H9 (cell line): ENCODE measurements around the gene CAVIN2. TPM values are rescaled to one million over a fixed set of nuclear protein-coding genes. Genes with fewer than 3 reads are reported as not detected.

Source experiments
- DNase-seq: peaks from one replicate; pipeline ENCODE4 v3.0.0-alpha.2; 2017
- H2AFZ ChIP-seq: one replicate; pipeline ENCODE4 v1.6.1; 2013; ENCODE audit warnings: mild to moderate bottlenecking, low read length, control low read depth, moderate library complexity
- H2AK5ac ChIP-seq: 2 replicates; pipeline ENCODE4 v1.6.1; 2013; ENCODE audit warnings: low read length, control low read depth, mixed read lengths; ENCODE audit not compliant: insufficient read length
- H2BK120ac ChIP-seq: one replicate; pipeline ENCODE4 v1.6.1; 2013; ENCODE audit warnings: low read depth, mild to moderate bottlenecking, low read length, control low read depth, inconsistent platforms; ENCODE audit not compliant: poor library complexity, severe bottlenecking
- H2BK12ac ChIP-seq: 2 replicates; pipeline ENCODE4 v1.6.1; 2013; ENCODE audit warnings: low read length, control low read depth, mixed read lengths, low read depth; ENCODE audit not compliant: insufficient read length
- H2BK15ac ChIP-seq: 2 replicates; pipeline ENCODE4 v1.6.1; 2013; ENCODE audit warnings: low read depth, low read length, control low read depth
- H2BK20ac ChIP-seq: one replicate; pipeline ENCODE4 v1.6.1; 2013; ENCODE audit warnings: low read depth, mild to moderate bottlenecking, low read length, control low read depth, inconsistent platforms; ENCODE audit not compliant: poor library complexity, severe bottlenecking
- H2BK5ac ChIP-seq: 2 replicates; pipeline ENCODE4 v1.6.1; 2013; ENCODE audit warnings: low read length, control low read depth, mixed read lengths; ENCODE audit not compliant: insufficient read length
- H3K14ac ChIP-seq: 2 replicates; pipeline ENCODE4 v1.6.1; 2013; ENCODE audit warnings: low read length, control low read depth; ENCODE audit not compliant: insufficient read depth
- H3K18ac ChIP-seq: 2 replicates; pipeline ENCODE4 v1.6.1; 2013; ENCODE audit warnings: low read depth, mild to moderate bottlenecking, mixed read lengths, low read length, control low read depth; ENCODE audit not compliant: insufficient read length
- H3K23ac ChIP-seq: 2 replicates; pipeline ENCODE4 v1.6.1; 2013; ENCODE audit warnings: low read length, control low read depth, mixed read lengths, low read depth; ENCODE audit not compliant: insufficient read length
- H3K23me2 ChIP-seq: 2 replicates; pipeline ENCODE4 v1.6.1; 2013; ENCODE audit warnings: low read depth, mild to moderate bottlenecking, mixed read lengths, low read length, control low read depth; ENCODE audit not compliant: insufficient read length, poor library complexity, severe bottlenecking
- H3K27ac ChIP-seq: 2 replicates; pipeline ENCODE4 v1.5.1; 2013; ENCODE audit warnings: low read length, control low read depth, mixed read lengths, low read depth; ENCODE audit not compliant: insufficient read length
- H3K27me3 ChIP-seq: 2 replicates; pipeline ENCODE4 v1.6.1; 2013; ENCODE audit warnings: low read length, control low read depth, inconsistent platforms; ENCODE audit not compliant: insufficient read depth
- H3K4ac ChIP-seq: 2 replicates; pipeline ENCODE4 v1.6.1; 2013; ENCODE audit warnings: low read depth, mild to moderate bottlenecking, control low read depth, inconsistent platforms, low read length, moderate library complexity
- H3K4me1 ChIP-seq: 2 replicates; pipeline ENCODE4 v1.6.1; 2013; ENCODE audit warnings: low read length, control low read depth, inconsistent platforms; ENCODE audit not compliant: insufficient read depth
- H3K4me2 ChIP-seq: 2 replicates; pipeline ENCODE4 v1.6.1; 2013; ENCODE audit warnings: low read length, control low read depth, mixed read lengths; ENCODE audit not compliant: insufficient read length, insufficient read depth
- H3K56ac ChIP-seq: 2 replicates; pipeline ENCODE4 v1.6.1; 2013; ENCODE audit warnings: low read depth, mild to moderate bottlenecking, mixed read lengths, low read length, control low read depth; ENCODE audit not compliant: insufficient read length
- H3K79me1 ChIP-seq: 2 replicates; pipeline ENCODE4 v1.6.1; 2013; ENCODE audit warnings: low read depth, mild to moderate bottlenecking, moderate library complexity, low read length, control low read depth, inconsistent platforms; ENCODE audit not compliant: insufficient read depth, poor library complexity, severe bottlenecking
- H3K79me2 ChIP-seq: 2 replicates; pipeline ENCODE4 v1.6.1; 2013; ENCODE audit warnings: low read length, control low read depth, inconsistent platforms; ENCODE audit not compliant: insufficient read depth
- H3K9ac ChIP-seq: 2 replicates; pipeline ENCODE4 v1.6.1; 2013; ENCODE audit warnings: low read length, control low read depth, mixed read lengths; ENCODE audit not compliant: insufficient read length; ENCODE audit errors: extremely low read depth
- H3K9me3 ChIP-seq: one replicate; pipeline ENCODE4 v1.6.1; 2013; ENCODE audit warnings: low read depth, low read length, inconsistent platforms; ENCODE audit not compliant: control insufficient read depth
- H3T11ph ChIP-seq: one replicate; pipeline ENCODE4 v1.6.1; 2013; ENCODE audit warnings: mild to moderate bottlenecking, low read length, control low read depth, inconsistent platforms
- H4K20me1 ChIP-seq: one replicate; pipeline ENCODE4 v1.6.1; 2013; ENCODE audit not compliant: control insufficient read depth, insufficient read length, insufficient read depth
- H4K5ac ChIP-seq: 2 replicates; pipeline ENCODE4 v1.6.1; 2013; ENCODE audit warnings: low read depth, mild to moderate bottlenecking, mixed read lengths, low read length, control low read depth; ENCODE audit not compliant: insufficient read length
- H4K8ac ChIP-seq: replicated peaks from 2 replicates; pipeline ENCODE4 v1.6.1; 2013; ENCODE audit warnings: low read length, control low read depth, mixed read lengths, low read depth; ENCODE audit not compliant: insufficient read length
- H4K91ac ChIP-seq: 2 replicates; pipeline ENCODE4 v1.6.1; 2013; ENCODE audit warnings: low read depth, mild to moderate bottlenecking, moderate library complexity, mixed read lengths, low read length, control low read depth; ENCODE audit not compliant: insufficient read length
- H3K27ac Mint-ChIP-seq, 3 experiments: 2 replicates in 2 of 3; 3 replicates in 1 of 3; pipeline ENCODE4 v1.8.0; 2020 to 2021; ENCODE audit warnings: mixed read lengths in 3 of 3, mild to moderate bottlenecking in 1 of 3, moderate library complexity in 1 of 3
- H3K27me3 Mint-ChIP-seq: 2 replicates; pipeline ENCODE4 v1.8.0; 2021; ENCODE audit warnings: low read depth, mild to moderate bottlenecking, moderate library complexity, mixed read lengths
- H3K36me3 Mint-ChIP-seq, 3 experiments: 2 replicates in 2 of 3; 3 replicates in 1 of 3; pipeline ENCODE4 v1.8.0; 2020 to 2021; ENCODE audit warnings: low read depth in 3 of 3, mixed read lengths in 3 of 3; ENCODE audit not compliant: insufficient read depth in 1 of 3
- H3K4me1 Mint-ChIP-seq, 2 experiments: 2 replicates each; pipeline ENCODE4 v1.8.0; 2020; ENCODE audit warnings: mixed read lengths in 2 of 2
- H3K4me3 Mint-ChIP-seq, 2 experiments: 2 replicates in 1 of 2; 3 replicates in 1 of 2; pipeline ENCODE4 v1.8.0; 2020 to 2021; ENCODE audit warnings: mild to moderate bottlenecking in 2 of 2, mixed read lengths in 2 of 2, moderate library complexity in 1 of 2
- H3K9me3 Mint-ChIP-seq, 2 experiments: 2 replicates in 1 of 2; 3 replicates in 1 of 2; pipeline ENCODE4 v1.8.0; 2020; ENCODE audit warnings: mild to moderate bottlenecking in 2 of 2, mixed read lengths in 2 of 2, moderate library complexity in 1 of 2
- WGBS: extraction: QIAGEN DNeasy Blood & Tissue Kit; methylation state at CpG from one replicate; pipeline ENCODE4 v1.1.7; 2013; ENCODE audit warnings: missing lambda C conversion rate, low lambda C conversion rate, mixed read lengths; ENCODE audit not compliant: insufficient read length; ENCODE audit errors: extremely low coverage; 5-methylcytosine and 5-hydroxymethylcytosine counted together
- total RNA-seq: library from RNA; stranded (reverse); gene quantifications from 2 replicates; pipeline ENCODE4 v1.2.1, GENCODE V29; 2021
- TF ChIP-seq, protein P1 (sequence below): fragments of 200-600 bp; sonication (generic); conservative IDR thresholded peaks from 3 replicates; pipeline ENCODE4 v1.8.0; 2021; ENCODE audit warnings: antibody characterized with exemption, mild to moderate bottlenecking

CAVIN2 gene
- total RNA-seq, 1 experiment from 2014 or later, result not detected

DNA sequence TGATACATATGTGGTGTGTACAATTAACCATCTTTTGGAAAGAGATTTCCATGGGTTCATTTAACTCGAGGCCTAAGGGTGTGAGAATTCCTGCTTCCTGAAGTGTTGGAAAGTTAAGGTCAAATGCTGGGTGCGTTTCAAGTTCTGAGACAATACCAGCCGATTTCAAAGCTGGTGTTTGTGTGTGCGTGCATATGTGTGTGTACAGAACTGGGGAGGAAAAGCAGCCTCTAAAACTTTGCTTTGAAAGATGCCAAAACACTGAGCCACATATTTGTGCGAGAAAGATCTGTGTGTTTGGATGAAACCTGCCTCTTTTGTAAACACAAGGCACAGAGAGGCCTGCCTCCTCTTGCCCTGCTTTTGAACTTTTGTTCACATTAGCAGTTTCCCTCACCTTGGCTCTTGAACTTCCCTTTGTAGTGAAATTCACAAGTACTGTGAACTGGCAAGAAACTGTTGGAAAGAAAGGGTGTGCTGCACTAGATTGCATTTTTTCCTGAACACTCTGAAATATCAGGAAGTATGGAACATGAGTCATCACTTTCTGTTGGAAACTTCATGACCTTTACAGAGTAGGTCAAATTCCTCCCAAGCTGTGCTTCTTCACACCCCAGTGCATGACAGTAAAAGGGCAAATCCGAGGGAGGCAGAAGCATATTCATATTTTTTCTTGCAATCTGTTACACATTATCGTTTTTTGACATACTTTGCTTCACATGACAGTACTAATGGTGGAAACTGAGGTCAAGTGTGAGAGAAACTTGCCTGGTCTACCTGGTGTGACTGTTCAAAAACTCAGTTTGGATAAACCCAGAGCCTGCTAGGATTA, 20.0 kb upstream of the CAVIN2 start:
- Histone ChIP-seq H2BK12ac (no peak overlapping the region), H3K23ac (no peak overlapping the region), H3T11ph (no peak overlapping the region), H4K91ac (no peak overlapping the region), H2BK20ac (no peak overlapping the region), H3K27ac (no peak overlapping the region), H2AFZ (no peak overlapping the region), H2AK5ac (no peak overlapping the region), H3K9ac (no peak overlapping the region), H3K4ac (no peak overlapping the region), H3K14ac (no peak overlapping the region), H3K56ac (no peak overlapping the region), H4K8ac (no peak overlapping the region), H3K27me3 (no peaks in the 10 kb centered on the region), H4K5ac (no peak overlapping the region), H2BK120ac (no peak overlapping the region), H3K9me3 (no peaks in the 10 kb centered on the region), H2BK15ac (no peak overlapping the region), H3K79me1 (no peaks in the 10 kb centered on the region), H3K18ac (no peak overlapping the region), H3K4me1 (no peaks in the 10 kb centered on the region), H3K23me2 (no peaks in the 10 kb centered on the region), H3K79me2 (no peaks in the 10 kb centered on the region), H4K20me1 (no peaks in the 10 kb centered on the region), H2BK5ac (no peak overlapping the region), H3K4me2 (no peak overlapping the region)
- H3K27me3 Mint-ChIP-seq, result no peaks in the 10 kb centered on the region
- no CpG with 5 or more reads among the region's 7 CpGs for WGBS
- H3K27ac Mint-ChIP-seq, result peak overlapping the region in 2 of 3 experiments; percentile 13 to 45; a peak in 3 of 7 replicates
- DNase-seq, result no peak
- TF ChIP-seq, protein P1, sequence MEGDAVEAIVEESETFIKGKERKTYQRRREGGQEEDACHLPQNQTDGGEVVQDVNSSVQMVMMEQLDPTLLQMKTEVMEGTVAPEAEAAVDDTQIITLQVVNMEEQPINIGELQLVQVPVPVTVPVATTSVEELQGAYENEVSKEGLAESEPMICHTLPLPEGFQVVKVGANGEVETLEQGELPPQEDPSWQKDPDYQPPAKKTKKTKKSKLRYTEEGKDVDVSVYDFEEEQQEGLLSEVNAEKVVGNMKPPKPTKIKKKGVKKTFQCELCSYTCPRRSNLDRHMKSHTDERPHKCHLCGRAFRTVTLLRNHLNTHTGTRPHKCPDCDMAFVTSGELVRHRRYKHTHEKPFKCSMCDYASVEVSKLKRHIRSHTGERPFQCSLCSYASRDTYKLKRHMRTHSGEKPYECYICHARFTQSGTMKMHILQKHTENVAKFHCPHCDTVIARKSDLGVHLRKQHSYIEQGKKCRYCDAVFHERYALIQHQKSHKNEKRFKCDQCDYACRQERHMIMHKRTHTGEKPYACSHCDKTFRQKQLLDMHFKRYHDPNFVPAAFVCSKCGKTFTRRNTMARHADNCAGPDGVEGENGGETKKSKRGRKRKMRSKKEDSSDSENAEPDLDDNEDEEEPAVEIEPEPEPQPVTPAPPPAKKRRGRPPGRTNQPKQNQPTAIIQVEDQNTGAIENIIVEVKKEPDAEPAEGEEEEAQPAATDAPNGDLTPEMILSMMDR, result no peak
- no peaks in the 10 kb centered on the region for H3K36me3 Mint-ChIP-seq
- peaks cover 21 to 27% of the 10 kb centered on the region in 2 experiments for H3K4me1 Mint-ChIP-seq
- H3K4me3 Mint-ChIP-seq, result no peak overlapping the region
- H3K9me3 Mint-ChIP-seq, result no peaks in the 10 kb centered on the region
